Measurements from ENCODE around the gene LRRC36.

LRRC36 gene

DNA sequence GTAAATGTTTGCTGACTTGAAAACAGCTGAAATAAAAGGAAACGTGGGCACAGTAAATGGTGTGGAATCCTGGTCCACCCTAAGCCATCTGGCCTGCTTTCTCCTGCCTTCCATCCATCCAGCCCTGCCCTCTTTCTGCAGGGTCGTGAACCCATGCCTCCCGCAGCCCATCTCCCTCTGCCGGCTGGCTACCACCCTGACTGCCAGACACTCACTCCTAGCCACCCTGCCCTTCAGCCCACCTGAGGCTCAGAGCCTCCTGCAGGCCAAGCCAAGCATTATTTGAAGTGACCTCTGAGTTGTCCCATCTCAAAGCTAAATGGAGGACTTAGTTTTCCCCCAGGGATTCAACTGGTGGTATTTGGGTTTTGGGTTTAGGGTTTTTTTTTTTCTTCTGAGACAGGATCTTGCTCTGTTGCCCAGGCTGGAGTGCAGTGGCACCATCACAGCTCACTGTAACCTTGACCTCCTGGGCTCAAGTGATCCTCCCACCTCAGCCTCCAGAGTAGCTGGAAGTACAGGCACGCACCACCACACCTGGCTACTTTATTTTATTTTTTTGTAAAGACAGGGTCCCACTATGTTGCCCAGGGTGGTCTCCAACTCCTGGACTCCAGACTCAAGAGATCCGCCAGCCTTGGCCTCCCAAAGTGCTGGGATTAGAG lies 81.3 kb downstream of the LRRC36 start:
- Histone ChIP-seq H4K20me1 (ENCODE audit: insufficient read depth) (no peaks in the 10 kb centered on the region), H3K36me3 (ENCODE audit: insufficient read depth) (no peaks in the 10 kb centered on the region), H3K9ac (no peak overlapping the region), H3K4me3 (IDR thresholded peaks at IDR 0.05; ENCODE audit: insufficient read depth, low read depth, low read length) (no peak overlapping the region), H3K4me1 (ENCODE audit: low read depth, poor library complexity, severe bottlenecking) (no peaks in the 10 kb centered on the region), H3K27me3 (ENCODE audit: insufficient read depth, low read depth) (no peaks in the 10 kb centered on the region), H3K27ac (no peak overlapping the region), H2AFZ (ENCODE audit: low read depth) (no peak overlapping the region), H3K79me2 (ENCODE audit: insufficient read depth, low read depth) (no peaks in the 10 kb centered on the region), H3K4me2 (no peak overlapping the region)
- TF ChIP-seq, protein P1, sequence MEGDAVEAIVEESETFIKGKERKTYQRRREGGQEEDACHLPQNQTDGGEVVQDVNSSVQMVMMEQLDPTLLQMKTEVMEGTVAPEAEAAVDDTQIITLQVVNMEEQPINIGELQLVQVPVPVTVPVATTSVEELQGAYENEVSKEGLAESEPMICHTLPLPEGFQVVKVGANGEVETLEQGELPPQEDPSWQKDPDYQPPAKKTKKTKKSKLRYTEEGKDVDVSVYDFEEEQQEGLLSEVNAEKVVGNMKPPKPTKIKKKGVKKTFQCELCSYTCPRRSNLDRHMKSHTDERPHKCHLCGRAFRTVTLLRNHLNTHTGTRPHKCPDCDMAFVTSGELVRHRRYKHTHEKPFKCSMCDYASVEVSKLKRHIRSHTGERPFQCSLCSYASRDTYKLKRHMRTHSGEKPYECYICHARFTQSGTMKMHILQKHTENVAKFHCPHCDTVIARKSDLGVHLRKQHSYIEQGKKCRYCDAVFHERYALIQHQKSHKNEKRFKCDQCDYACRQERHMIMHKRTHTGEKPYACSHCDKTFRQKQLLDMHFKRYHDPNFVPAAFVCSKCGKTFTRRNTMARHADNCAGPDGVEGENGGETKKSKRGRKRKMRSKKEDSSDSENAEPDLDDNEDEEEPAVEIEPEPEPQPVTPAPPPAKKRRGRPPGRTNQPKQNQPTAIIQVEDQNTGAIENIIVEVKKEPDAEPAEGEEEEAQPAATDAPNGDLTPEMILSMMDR (conservative IDR thresholded peaks at IDR 0.05; ENCODE audit: low read depth, low read length) = no peak

DNA sequence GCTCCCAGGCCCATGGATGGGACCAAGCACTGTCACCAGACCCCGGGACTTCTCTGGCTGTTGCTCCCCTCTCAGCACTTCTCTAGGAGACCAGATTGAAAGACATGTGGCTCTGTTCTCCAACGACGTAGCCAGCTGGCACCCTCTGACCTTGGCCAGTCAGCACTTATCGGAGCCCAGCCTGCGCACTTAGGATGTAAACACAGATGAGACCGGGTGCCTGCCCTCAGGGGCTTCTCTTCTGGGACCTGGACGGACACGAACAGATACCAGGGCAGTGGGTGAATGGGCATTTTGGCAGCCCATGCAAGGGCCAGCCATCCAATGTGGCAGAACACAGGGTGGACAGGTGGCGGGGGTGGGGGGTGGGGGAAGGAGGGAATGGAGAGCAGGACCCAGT lies 83.0 kb downstream of the LRRC36 start:
- Histone ChIP-seq H3K4me3 (IDR thresholded peaks at IDR 0.05; ENCODE audit: insufficient read depth, low read depth, low read length) (no peak overlapping the region), H3K27ac (no peak overlapping the region), H3K4me1 (ENCODE audit: low read depth, poor library complexity, severe bottlenecking) (no peaks in the 10 kb centered on the region), H4K20me1 (ENCODE audit: insufficient read depth) (no peaks in the 10 kb centered on the region), H3K36me3 (ENCODE audit: insufficient read depth) (no peaks in the 10 kb centered on the region), H3K79me2 (ENCODE audit: insufficient read depth, low read depth) (no peaks in the 10 kb centered on the region), H2AFZ (ENCODE audit: low read depth) (no peak overlapping the region), H3K9ac (no peak overlapping the region), H3K4me2 (no peak overlapping the region), H3K27me3 (ENCODE audit: insufficient read depth, low read depth) (no peaks in the 10 kb centered on the region)
- TF ChIP-seq, protein P1 (conservative IDR thresholded peaks at IDR 0.05; ENCODE audit: low read depth, low read length) = no peak

DNA sequence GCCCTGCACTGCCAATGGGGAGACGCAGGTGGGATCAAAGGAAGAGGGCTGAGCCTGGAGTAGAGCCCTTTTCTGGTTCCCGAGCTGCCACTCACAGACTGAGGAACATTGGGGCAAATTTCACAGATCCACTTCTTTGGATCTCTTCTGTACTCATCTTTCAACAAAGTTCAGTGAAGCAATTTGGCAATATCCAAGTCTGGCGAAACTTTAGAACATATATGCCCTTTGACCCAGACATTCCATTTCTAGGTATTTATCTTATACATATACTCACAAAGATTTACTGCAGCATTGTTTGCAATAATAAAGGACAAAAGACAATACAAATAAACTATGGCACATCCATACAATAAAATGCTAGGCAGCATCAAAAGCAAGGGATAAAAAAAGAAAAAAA lies 84.7 kb downstream of the LRRC36 start:
- TF ChIP-seq, protein P1 (conservative IDR thresholded peaks at IDR 0.05; ENCODE audit: low read depth, low read length) = no peak
- no peaks in the 10 kb centered on the region for H3K27me3 ChIP-seq (ENCODE audit: insufficient read depth, low read depth)
- H2AFZ ChIP-seq (ENCODE audit: low read depth) = no peak overlapping the region

DNA sequence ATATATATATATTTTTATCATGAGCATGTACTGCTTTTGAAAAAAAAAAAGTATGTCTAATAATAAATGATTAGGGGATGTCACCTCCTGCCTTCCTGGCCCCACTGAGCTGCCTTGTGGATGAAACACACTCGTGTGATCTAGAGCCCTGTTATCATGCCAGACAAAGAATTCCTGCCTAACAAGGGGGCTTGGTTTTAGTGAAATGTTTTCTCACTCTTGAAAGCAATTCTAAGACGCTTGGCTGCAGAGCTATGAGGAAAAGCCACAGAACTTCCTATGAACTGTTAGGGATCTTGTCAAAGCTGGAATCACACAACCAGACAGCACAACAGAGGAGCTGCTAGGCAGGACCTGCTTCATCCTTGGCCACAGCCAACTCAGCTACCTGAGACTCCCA lies 85.7 kb downstream of the LRRC36 start:
- TF ChIP-seq, protein P1 (conservative IDR thresholded peaks at IDR 0.05; ENCODE audit: low read depth, low read length) = no peak

More for the DNA sequence above, 84.7 kb downstream of the LRRC36 start:
- Histone ChIP-seq H4K20me1 (ENCODE audit: insufficient read depth) (no peaks in the 10 kb centered on the region), H3K79me2 (ENCODE audit: insufficient read depth, low read depth) (no peaks in the 10 kb centered on the region), H3K9ac (no peak overlapping the region), H3K36me3 (ENCODE audit: insufficient read depth) (no peaks in the 10 kb centered on the region), H3K4me1 (ENCODE audit: low read depth, poor library complexity, severe bottlenecking) (peaks cover 3% of the 10 kb centered on the region), H3K4me3 (IDR thresholded peaks at IDR 0.05; ENCODE audit: insufficient read depth, low read depth, low read length) (no peak overlapping the region), H3K27ac (no peak overlapping the region), H3K4me2 (no peak overlapping the region)

More for the DNA sequence above, 85.7 kb downstream of the LRRC36 start:
- H3K27ac ChIP-seq = no peak overlapping the region
- H3K79me2 ChIP-seq (ENCODE audit: insufficient read depth, low read depth) = no peaks in the 10 kb centered on the region
- H4K20me1 ChIP-seq (ENCODE audit: insufficient read depth) = no peaks in the 10 kb centered on the region
- H3K9ac ChIP-seq = no peak overlapping the region
- H3K4me1 ChIP-seq (ENCODE audit: low read depth, poor library complexity, severe bottlenecking) = peaks cover 7% of the 10 kb centered on the region
- no peak overlapping the region for H3K4me2 ChIP-seq
- no peaks in the 10 kb centered on the region for H3K36me3 ChIP-seq (ENCODE audit: insufficient read depth)
- no peak overlapping the region for H3K4me3 ChIP-seq (IDR thresholded peaks at IDR 0.05; ENCODE audit: insufficient read depth, low read depth, low read length)
- peaks cover 5% of the 10 kb centered on the region; the same call in 1 of the 2 replicates for H3K27me3 ChIP-seq (ENCODE audit: insufficient read depth, low read depth)
- no peak overlapping the region for H2AFZ ChIP-seq (ENCODE audit: low read depth)

Data from KMS-11 (cell line).